T-helper 2 cell treated with Interferon-gamma antibody and Interleukin-4, amounts not matched to agents 100 ng/mL and 5 ng/mL, for 36 hours (primary cell): ENCODE measurements around the gene CNN3. TPM values are rescaled to one million over a fixed set of nuclear protein-coding genes. Genes with fewer than 3 reads are reported as not detected.

Experiments
- intact Hi-C: fragments of 100-400 bp; cut with micrococcal nuclease; formaldehyde crosslinking; loops from one replicate; pipeline ENCODE4 v1.15.1; 2023
- total RNA-seq: library from RNA; stranded (reverse); gene quantifications from 2 replicates; pipeline ENCODE4 v1.2.3, GENCODE V29; 2022

CNN3 gene
- total RNA-seq, 1 donor from 2014 or later: 2.3 TPM

- intact Hi-C loops: loop anchor here (10.0 kb wide), 1 partner anchor 106 kb away; no protein-coding TSS in a partner anchor
Measured at GRCh38 chr1:94859174-94859573, 67.7 kb downstream of the CNN3 start.

- intact Hi-C loops: loop anchor here (10.0 kb wide), 1 partner anchor 107 kb away; no protein-coding TSS in a partner anchor
Measured at GRCh38 chr1:94858276-94858675, 68.6 kb downstream of the CNN3 start.

- intact Hi-C loops: loop anchor here (10.0 kb wide), 1 partner anchor 108 kb away; no protein-coding TSS in a partner anchor
Measured at GRCh38 chr1:94856868-94857267, 70.0 kb downstream of the CNN3 start.

GRCh38 chr1:94856004-94856403 lies 70.9 kb downstream of the CNN3 start:
- intact Hi-C loops: loop anchor here (10.0 kb wide), 1 partner anchor 109 kb away; no protein-coding TSS in a partner anchor

- intact Hi-C loops: loop anchor here (10.0 kb wide), 1 partner anchor 109 kb away; no protein-coding TSS in a partner anchor
Measured at GRCh38 chr1:94855307-94855700, 71.6 kb downstream of the CNN3 start.

- intact Hi-C loops: loop anchor here (1.0 to 10.0 kb wide), 3 partner anchors 110 to 380 kb away; partner anchors contain the start of gene RWDD3
Measured at GRCh38 chr1:94854458-94855306, 72.2 kb downstream of the CNN3 start.

- intact Hi-C loops: loop anchor here (10.0 kb wide), 1 partner anchor 112 kb away; no protein-coding TSS in a partner anchor
Measured at GRCh38 chr1:94852788-94853187, 74.1 kb downstream of the CNN3 start.

GRCh38 chr1:94851571-94851970 lies 75.3 kb downstream of the CNN3 start:
- intact Hi-C loops: loop anchor here (10.0 kb wide), 1 partner anchor 113 kb away; no protein-coding TSS in a partner anchor

Other genes starting within 250 kb of the CNN3 start
- 0.30 TPM in 1 of 2 replicates, not detected in the other for gene SLC44A3, start 106.8 kb downstream of the CNN3 start, total RNA-seq
- gene ALG14, start 145.8 kb upstream of the CNN3 start, total RNA-seq: 3.0 and 3.2 TPM in 2 replicates
- gene TLCD4, start 190.2 kb upstream of the CNN3 start, total RNA-seq: 0.02 TPM in 1 of 2 replicates, not detected in the other